GM21576 (cell line): ENCODE data around the gene ACSS1.

Source experiments
- ATAC-seq: cut with Tn5 transposase; IDR thresholded peaks from one replicate; pipeline ENCODE4 v1.9.1; 2021; ENCODE audit warnings: mild to moderate bottlenecking, moderate library complexity; ENCODE audit not compliant: unreplicated experiment

The ACSS1 gene

GRCh38 chr20:24961384-24962181, 96.4 kb downstream of the ACSS1 start:
- ATAC-seq = no peak

GRCh38 chr20:24960861-24961260, 97.1 kb downstream of the ACSS1 start:
- no peak for ATAC-seq

GRCh38 chr20:24960302-24960801, 97.6 kb downstream of the ACSS1 start:
- no peak for ATAC-seq

- no peak for ATAC-seq
These were observed 98.2 kb downstream of the ACSS1 start for GRCh38 chr20:24959591-24960301.

- ATAC-seq = no peak
These were observed 99.2 kb downstream of the ACSS1 start for GRCh38 chr20:24958506-24959385.

- no peak for ATAC-seq
These were observed 100.5 kb downstream of the ACSS1 start for GRCh38 chr20:24957326-24958016.
